ENCODE data around the gene LAMA2.

DNA sequence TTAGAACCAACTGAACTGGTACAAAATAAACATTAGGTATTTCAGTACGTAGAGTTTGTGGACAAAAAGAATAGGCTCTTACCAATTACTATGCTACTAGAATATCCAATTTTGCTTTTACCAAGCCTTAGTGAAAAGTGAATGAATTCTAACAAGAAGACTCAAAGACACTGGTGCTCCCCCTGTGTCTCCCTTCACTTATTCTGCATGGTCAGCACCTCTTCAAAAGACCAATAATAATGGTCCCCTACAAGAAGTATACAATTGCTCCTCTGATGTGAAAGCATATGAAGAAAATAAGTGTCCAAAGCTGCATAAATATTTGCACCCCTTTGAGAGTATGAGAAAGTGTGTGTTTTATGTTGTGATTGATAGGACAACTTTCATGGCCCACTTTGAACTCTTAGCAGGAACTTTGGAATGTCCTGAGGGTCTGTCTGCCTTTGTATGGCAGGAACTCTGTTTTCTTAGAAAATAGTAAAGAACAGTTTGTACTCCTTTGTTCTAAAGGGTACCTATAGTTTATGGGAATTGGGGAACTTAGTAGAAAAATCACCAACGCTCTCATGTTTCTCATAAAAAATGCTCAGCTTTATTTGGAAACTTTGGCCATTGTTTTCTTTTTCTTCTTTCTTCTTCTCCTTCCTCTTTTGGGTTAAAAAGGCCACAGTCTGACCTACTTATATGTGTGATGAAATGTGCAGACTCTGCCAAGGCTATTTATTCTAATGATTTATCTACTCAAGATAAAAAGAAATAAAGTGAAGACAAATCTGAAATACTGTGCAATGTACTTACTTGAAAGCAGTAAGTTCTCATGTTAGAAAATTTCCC is 352.4 kb downstream of the LAMA2 start:
- TF ChIP-seq GATA3 (IDR thresholded peaks at IDR 0.05; ENCODE audit: low read depth, low read length), result no peak
- no peak for TF ChIP-seq GATA2 (IDR thresholded peaks at IDR 0.05; ENCODE audit: low read depth, low read length)

Measured in SH-SY5Y (cell line).